ENCODE measurements around the gene SNTG2.
"Not testable (repeated sequence)": the region's sequence is repeated elsewhere in the genome, so short reads cannot be mapped to it uniquely, and the experiment has no call there.

SNTG2 gene

DNA sequence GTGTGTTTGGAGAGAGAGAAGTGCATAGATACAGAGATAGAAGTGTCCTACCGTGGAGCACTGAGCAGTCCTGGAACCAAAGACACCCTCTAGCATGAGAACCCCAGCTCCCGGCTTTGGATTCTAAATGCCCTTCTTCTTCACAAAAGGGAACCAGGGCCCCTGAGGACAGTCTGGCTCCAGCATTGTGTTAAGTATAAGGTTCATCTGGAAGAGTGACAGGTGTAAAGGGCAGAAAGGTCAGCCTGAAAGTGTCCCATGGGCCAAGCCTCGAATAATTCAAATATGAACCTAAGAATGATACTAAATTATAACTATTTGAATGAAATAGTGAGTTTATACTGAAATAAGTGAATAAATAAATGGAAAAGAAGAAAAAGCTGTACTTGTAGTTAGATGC lies 109.7 kb downstream of the SNTG2 start:
- DNase-seq: no peak

GRCh38 chr2:1060987-1061386 lies 110.3 kb downstream of the SNTG2 start:
- no peak for DNase-seq

GRCh38 chr2:1068241-1068640 lies 117.6 kb downstream of the SNTG2 start:
- no peak for DNase-seq

- DNase-seq: no peak
These were observed 118.2 kb downstream of the SNTG2 start for GRCh38 chr2:1068822-1069221.

- no peak for DNase-seq
These were observed 119.2 kb downstream of the SNTG2 start for GRCh38 chr2:1069847-1070246.

- no peak for DNase-seq
These were observed 120.0 kb downstream of the SNTG2 start for GRCh38 chr2:1070601-1071000.

DNA sequence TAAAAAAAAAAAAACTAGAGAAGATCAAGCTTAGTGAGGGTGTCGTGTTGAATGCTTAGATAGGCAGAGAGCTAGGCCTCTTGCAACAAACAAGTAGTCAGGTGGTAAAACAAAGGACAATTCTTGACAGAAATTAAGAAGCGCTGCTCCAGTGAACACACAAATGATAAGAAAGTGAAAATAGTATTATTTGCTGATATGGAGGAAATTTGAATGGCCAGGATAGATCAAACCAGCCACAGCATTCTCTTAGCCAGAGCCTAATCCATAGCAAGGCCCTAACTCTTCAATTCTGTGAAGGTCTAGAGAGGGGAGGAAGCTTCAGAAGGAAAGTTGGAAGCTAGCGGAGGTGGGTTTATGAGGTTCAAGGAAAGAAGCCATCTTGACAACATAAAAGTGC lies 121.0 kb downstream of the SNTG2 start:
- no peak for DNase-seq

DNA sequence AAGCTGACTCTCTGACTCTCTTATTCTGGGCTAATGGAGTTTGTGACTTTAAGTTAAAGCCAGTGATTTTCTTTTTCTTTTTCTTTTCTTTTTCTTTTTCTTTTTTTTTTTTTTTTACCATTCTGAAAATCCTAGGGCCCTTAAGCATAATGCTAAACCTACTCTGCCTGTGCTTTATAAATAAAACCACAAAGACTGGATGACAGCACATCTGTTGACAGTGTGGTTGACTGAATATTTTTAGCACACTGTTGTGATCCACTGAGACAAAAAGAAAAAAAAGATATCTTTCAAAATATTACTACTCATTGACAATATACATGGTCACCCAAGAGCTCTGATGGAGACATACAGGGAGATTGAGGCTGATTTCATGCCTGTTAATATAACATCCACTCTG lies 121.6 kb downstream of the SNTG2 start:
- no peak for DNase-seq

DNA sequence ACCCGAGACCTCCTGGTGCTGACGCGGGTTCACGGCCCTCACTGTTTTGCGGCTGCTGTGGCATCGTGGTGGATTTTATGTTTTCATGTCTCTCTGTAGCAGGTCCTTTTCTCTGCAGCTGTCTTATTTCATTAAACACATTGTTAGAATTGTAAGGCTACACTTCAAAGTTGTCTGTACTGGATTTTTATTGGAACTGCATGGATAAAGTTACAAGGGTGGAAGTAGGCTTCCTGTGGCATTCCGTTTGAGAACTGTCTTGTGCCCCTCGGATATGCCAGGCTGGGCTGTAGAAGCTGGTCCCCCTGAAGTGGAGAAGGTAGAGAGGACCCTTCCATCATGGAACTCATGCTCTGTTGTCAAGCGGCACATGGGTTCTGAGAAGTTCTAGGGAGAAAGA lies 127.3 kb downstream of the SNTG2 start:
- DNase-seq: no peak

GRCh38 chr2:1078326-1078725 lies 127.7 kb downstream of the SNTG2 start:
- no peak for DNase-seq

DNA sequence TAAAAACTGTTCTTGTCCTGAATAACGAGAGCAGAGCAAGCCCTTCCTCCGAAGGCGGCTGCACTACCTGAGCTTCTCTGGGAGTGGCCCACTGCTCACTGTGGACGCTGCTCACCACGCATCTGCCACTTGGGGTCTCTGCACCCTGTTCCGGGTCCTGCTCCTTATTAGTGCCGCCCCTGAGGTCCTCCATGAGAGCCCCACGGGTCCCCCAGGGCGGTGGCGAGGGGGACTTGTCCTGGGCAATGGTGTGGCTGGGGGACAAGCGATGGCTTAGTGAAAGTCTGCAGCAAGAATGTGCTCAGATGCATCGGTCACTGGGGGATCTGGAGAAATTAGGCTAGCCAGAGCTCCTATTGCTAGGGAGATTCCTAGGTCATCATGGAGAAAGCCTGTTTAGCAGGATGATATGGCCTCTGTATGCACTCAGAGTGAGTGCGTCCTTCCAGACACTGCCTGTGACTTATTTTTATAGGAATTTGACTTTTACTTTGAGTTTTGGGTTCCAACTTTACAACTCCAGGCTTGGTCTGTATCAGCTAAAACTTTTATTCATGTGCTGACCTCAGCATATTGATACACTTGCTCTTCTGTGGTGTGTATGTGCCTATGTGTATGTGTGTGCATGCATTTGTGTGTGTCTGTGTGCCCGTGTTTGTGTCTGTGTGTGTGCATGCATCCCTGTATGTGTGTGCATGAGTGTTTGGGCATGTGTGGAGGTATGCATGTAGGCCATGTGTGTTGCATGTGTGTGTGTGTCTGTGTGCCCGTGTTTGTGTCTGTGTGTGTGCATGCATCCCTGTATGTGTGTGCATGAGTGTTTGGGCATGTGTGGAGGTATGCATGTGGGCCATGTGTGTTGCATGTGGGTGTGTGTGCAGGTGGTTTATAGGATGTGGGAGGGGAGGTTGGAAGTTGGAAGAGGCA lies 129.5 kb downstream of the SNTG2 start:
- no peak for DNase-seq

GRCh38 chr2:1081451-1082225 lies 131.0 kb downstream of the SNTG2 start:
- no peak for DNase-seq

DNA sequence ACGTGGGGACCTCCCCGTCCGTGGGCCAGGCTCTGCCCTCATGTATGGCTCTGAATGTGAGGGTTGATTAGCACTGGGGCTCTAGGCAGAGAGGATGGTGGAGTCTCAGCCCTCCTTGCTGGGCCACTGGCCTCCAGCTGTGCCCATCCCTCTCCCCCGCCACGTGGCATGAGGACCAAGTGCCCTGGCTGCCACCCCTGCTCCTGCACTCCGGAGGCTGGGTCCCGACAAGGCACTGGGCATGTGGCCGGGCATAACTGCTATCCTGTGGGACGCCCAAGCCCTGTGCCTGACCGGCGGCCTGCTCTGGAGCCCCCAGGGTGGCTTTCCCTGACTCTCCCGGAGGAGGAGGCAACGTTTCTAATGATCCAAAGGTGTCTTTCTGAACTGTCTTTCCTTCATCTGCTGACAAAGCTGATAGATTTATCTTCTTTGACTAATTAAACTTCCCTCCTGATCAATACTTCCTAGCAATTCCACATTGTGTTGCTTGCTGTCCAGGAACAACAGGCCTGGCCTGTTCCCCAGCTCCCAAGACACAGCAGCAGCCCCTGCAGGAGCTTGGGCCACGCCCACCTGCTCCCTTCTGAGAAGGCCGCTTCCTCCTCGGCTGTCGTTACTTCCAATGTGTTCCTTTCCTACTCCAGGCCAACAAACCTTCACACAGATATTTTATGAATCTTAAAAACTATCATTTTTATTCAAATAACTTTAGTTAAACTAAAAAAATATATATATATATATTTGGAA lies 132.0 kb downstream of the SNTG2 start:
- DNase-seq: no peak

- DNase-seq: no peak
These were observed 137.7 kb downstream of the SNTG2 start for GRCh38 chr2:1088192-1088860.

GRCh38 chr2:1088940-1089339 lies 138.3 kb downstream of the SNTG2 start:
- no peak for DNase-seq

- DNase-seq: no peak
These were observed 141.4 kb downstream of the SNTG2 start for GRCh38 chr2:1091895-1092585.

GRCh38 chr2:1093668-1094067 lies 143.0 kb downstream of the SNTG2 start:
- not testable (repeated sequence) for DNase-seq

GRCh38 chr2:1097101-1097500 lies 146.5 kb downstream of the SNTG2 start:
- DNase-seq: no peak

DNA sequence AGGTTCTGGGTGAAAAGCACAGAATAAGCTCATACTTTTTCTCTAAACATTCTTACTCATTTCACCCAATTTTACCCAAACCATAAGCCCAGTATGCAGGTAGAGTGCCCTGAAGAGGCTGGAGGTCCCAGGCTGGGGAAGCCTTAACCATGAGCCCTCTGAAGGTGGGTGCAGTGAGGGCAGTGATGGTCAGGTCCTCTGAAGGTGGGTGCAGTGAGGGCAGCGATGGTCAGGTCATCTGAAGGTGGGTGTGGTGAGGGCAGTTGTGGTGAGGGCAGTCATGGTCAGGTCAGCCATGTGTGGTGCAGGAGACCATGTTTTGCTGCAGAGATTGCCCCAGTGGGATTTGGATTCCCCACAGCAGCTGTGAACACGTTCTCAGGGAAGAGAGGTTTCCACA lies 148.8 kb downstream of the SNTG2 start:
- DNase-seq: no peak

DNA sequence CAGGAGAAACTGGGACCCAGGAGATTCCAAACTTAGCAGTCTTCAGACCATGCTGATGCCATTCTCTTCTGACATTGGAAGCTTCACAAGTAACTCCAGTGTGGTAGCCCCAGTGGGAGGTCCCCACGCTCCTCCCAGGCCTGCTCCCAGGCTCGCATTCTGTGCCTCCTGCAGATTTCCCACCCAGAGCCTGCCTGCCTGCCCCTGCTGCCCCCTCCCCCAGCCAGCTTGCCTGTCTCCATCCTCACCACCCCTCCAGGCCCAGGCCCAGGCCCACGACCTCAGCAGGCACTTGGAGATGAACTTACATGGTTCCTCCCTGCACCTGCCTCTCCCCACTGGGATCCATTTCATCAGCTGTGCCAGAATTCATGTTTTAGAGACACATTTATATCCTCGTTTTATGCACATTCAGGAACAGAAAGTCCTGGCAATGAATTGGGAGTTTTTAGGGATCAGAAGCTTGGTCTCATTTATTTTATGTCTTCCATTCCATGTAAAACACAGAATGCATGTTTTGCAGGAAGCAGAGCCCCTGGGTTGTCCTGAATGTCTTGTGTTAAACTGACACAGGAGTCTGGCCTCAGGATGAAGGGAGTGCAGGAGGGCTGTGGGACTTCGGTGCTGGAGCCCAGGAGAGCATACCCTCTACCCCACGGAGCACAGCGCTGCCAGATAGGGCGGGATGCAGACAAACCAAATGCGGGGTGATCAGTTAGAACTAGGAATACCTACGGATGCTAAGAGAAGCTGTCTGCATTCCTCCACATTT lies 150.5 kb downstream of the SNTG2 start:
- no peak for DNase-seq

DNA sequence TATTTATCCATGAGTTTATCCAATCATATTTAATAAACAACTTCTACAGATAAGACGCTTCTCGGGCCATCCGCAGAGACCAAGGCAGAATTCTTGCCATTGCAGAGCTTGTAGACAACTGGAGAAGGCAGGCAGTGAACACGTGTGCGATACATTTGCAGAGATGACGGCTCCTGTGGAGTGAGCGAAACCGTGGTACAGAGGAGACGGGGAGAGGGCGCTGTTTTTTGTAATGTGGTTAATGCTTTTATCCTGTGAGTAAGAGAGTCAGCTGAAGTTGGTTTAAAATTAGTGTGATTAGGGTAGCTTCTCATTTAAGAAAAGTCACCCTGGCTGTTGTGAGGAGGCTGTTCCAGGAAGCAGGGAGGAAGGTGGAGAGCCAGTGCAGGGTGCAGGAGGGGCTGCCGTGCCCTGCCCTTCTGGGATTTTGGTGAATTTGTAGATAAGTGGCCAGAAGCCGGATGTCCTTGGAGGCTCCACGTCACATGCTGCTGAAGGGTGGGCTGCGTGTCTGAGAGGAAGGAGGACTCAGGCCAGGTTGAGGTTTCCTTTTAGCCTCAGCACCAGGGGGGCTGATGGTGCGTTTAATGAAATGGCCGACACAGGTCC lies 151.4 kb downstream of the SNTG2 start:
- DNase-seq: no peak

Measured in activated CD4-positive, alpha-beta T cell treated with anti-CD3 and anti-CD28 coated beads, Interleukin-2, amount 50 U/mL, for 48 hours (primary cell).